Epithelial cell of proximal tubule (primary cell): ENCODE measurements around the gene FGF2. TPM values are rescaled to one million over a fixed set of nuclear protein-coding genes. Genes with fewer than 3 reads are reported as not detected.
"Not testable (repeated sequence)": the region's sequence is repeated elsewhere in the genome, so short reads cannot be mapped to it uniquely, and the experiment has no call there.

Experiments used
- DNase-seq: peaks from one replicate; pipeline ENCODE4 v3.0.0-alpha.2; 2011; ENCODE audit warnings: low read depth
- H3K4me3 ChIP-seq: 2 replicates; pipeline ENCODE4 v1.5.1; 2011; ENCODE audit warnings: low read depth, mild to moderate bottlenecking, low read length
- total RNA-seq: library from RNA; depleted of rRNA; stranded (reverse); fragments of >200 nt; gene quantifications from 2 replicates; pipeline ENCODE4 v1.2.3, GENCODE V29; 2015
- TF ChIP-seq, protein P1 (sequence below): conservative IDR thresholded peaks from 2 replicates; pipeline ENCODE4 v1.5.1; 2012; ENCODE audit warnings: low read depth, mild to moderate bottlenecking, low read length

Gene FGF2
- total RNA-seq, 1 donor from 2014 or later: 11.4 TPM

DNA sequence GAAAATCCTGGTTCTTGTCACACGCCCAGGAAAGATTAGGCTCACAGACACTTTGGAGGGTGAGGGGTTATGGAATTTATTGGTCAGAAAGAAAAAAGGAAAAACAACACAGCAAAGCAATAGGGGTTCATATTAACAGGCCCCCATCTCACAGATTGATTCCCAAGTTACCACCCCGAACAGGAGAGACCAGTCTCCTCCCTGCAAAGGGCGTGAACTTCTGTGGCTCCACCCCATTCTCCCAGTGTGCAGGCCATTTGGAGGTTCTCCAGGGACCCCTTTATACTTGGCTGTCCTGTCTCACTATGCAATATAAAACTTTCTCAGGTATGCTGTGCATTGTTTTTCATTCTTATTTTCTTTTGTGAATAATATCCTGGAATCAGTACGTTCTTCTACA, 7.4 kb downstream of the FGF2 start:
- no peak for DNase-seq
- TF ChIP-seq, protein P1, sequence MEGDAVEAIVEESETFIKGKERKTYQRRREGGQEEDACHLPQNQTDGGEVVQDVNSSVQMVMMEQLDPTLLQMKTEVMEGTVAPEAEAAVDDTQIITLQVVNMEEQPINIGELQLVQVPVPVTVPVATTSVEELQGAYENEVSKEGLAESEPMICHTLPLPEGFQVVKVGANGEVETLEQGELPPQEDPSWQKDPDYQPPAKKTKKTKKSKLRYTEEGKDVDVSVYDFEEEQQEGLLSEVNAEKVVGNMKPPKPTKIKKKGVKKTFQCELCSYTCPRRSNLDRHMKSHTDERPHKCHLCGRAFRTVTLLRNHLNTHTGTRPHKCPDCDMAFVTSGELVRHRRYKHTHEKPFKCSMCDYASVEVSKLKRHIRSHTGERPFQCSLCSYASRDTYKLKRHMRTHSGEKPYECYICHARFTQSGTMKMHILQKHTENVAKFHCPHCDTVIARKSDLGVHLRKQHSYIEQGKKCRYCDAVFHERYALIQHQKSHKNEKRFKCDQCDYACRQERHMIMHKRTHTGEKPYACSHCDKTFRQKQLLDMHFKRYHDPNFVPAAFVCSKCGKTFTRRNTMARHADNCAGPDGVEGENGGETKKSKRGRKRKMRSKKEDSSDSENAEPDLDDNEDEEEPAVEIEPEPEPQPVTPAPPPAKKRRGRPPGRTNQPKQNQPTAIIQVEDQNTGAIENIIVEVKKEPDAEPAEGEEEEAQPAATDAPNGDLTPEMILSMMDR: no peak
- no peak overlapping the region for H3K4me3 ChIP-seq

- TF ChIP-seq, protein P1: no peak
- no peak for DNase-seq
- no peak overlapping the region for H3K4me3 ChIP-seq
These were observed 10.3 kb downstream of the FGF2 start for GRCh38 chr4:122836941-122837340.

- no peak overlapping the region for H3K4me3 ChIP-seq
- TF ChIP-seq, protein P1: no peak
- no peak for DNase-seq
These were observed 11.4 kb downstream of the FGF2 start for GRCh38 chr4:122838034-122838433.

GRCh38 chr4:122842392-122842791, 15.8 kb downstream of the FGF2 start:
- DNase-seq: no peak
- TF ChIP-seq, protein P1: no peak
- H3K4me3 ChIP-seq: no peak overlapping the region

DNA sequence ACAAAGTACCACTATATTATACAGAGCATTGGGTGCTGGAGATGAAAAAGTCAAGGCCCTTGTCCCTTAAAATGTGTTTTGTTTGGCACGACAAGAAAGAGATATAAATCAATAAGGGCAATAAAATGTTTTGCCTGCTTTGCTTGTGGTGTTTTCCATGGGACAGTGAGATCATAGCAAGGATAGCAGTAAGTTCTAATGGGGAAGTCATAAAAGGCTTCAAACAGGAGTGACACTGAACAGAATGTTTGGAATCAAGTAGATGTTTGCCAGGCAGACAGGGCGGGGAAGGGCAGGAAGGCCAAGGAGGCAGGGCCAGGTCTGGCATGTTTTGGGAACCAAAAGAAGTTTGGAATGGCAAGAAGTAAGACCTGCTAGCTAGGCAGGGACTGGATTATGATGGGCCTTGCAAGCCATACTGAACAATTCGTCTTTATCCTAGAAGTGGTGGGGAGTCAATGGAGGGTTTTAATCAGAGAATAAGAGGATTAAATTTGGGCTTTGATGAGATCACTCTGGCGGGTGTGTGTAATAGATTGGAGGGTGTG, 16.4 kb downstream of the FGF2 start:
- TF ChIP-seq, protein P1: no peak
- H3K4me3 ChIP-seq: no peak overlapping the region
- no peak for DNase-seq

GRCh38 chr4:122844391-122844790, 17.8 kb downstream of the FGF2 start:
- not testable (repeated sequence) for H3K4me3 ChIP-seq, DNase-seq

- no peak for DNase-seq
- TF ChIP-seq, protein P1: no peak
These were observed 18.4 kb downstream of the FGF2 start for GRCh38 chr4:122845066-122845465.

More at GRCh38 chr4:122845066-122845465, 18.4 kb downstream of the FGF2 start:
- H3K4me3 ChIP-seq: no peak overlapping the region
